PFSK-1 (cell line): ENCODE results near the gene MRPS12.

ENCODE experiments used
- FOXP2 ChIP-seq: optimal IDR thresholded peaks from 2 replicates; pipeline ENCODE3; 2011; ENCODE audit warnings: borderline replicate concordance, control low read depth, inconsistent platforms; ENCODE audit not compliant: insufficient read depth; ENCODE audit errors: extremely low read length, extremely low read depth
- POLR2AphosphoS5 ChIP-seq: IDR thresholded peaks from 2 replicates; pipeline ENCODE4 v1.6.1; 2012; ENCODE audit warnings: low read depth, mild to moderate bottlenecking, control low read depth, low read length, moderate library complexity
- REST ChIP-seq, 2 experiments: IDR thresholded peaks; 2 replicates each; pipeline versions ENCODE4 v1.6.1 to v1.8.0; 2011 to 2012; ENCODE audit warnings: low read depth in 2 of 2, low read length in 2 of 2, control low read depth in 1 of 2, inconsistent platforms in 1 of 2, mild to moderate bottlenecking in 1 of 2, moderate library complexity in 1 of 2; ENCODE audit not compliant: insufficient read depth in 1 of 2
- SIN3A ChIP-seq: IDR thresholded peaks from 2 replicates; pipeline ENCODE4 v1.6.1; 2012; ENCODE audit warnings: mild to moderate bottlenecking, low read length, moderate library complexity, borderline replicate concordance; ENCODE audit not compliant: insufficient read depth
- TAF1 ChIP-seq: IDR thresholded peaks from 2 replicates; pipeline ENCODE4 v1.6.1; 2012; ENCODE audit warnings: low read length, control low read depth, borderline replicate concordance; ENCODE audit not compliant: insufficient read depth

The MRPS12 gene

GRCh38 chr19:38933544-38933943, 2.8 kb downstream of the MRPS12 start:
- no peak for TF ChIP-seq SIN3A
- no peak for TF ChIP-seq POLR2AphosphoS5
- TF ChIP-seq FOXP2: no peak
- TF ChIP-seq REST (IDR thresholded peaks at IDR 0.05; ENCODE audit: insufficient read depth in 1 of 2, low read depth in 2 of 2, low read length in 2 of 2): no peak
- TF ChIP-seq TAF1: no peak

- no peak for TF ChIP-seq SIN3A
- TF ChIP-seq FOXP2: no peak
- TF ChIP-seq REST (IDR thresholded peaks at IDR 0.05; ENCODE audit: insufficient read depth in 1 of 2, low read depth in 2 of 2, low read length in 2 of 2): no peak
- no peak for TF ChIP-seq TAF1
- no peak for TF ChIP-seq POLR2AphosphoS5
Observed at GRCh38 chr19:38939957-38940356, 9.2 kb downstream of the MRPS12 start.

DNA sequence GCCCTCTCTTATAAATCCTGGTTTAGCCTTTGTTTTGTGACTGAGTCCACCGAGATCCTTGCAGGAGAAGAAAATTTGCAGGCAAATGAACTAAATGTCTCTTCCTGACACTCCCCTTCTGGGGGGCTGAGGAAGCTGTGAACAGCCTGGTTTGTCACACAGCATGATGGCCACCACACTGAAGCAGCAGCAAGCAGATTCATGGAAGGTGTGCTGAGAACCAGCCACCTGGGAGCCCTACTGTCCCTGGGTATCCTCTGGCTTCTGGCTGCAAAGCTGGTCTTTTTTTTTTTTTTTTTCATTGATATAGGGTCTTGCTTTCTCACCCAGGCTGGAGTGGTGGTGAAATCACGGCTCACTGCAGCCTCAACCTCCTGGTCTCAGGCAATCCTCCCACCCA, 11.2 kb downstream of the MRPS12 start:
- no peak for TF ChIP-seq TAF1
- TF ChIP-seq POLR2AphosphoS5: no peak
- no peak for TF ChIP-seq FOXP2
- TF ChIP-seq SIN3A: no peak
- TF ChIP-seq REST (IDR thresholded peaks at IDR 0.05; ENCODE audit: insufficient read depth in 1 of 2, low read depth in 2 of 2, low read length in 2 of 2): no peak

DNA sequence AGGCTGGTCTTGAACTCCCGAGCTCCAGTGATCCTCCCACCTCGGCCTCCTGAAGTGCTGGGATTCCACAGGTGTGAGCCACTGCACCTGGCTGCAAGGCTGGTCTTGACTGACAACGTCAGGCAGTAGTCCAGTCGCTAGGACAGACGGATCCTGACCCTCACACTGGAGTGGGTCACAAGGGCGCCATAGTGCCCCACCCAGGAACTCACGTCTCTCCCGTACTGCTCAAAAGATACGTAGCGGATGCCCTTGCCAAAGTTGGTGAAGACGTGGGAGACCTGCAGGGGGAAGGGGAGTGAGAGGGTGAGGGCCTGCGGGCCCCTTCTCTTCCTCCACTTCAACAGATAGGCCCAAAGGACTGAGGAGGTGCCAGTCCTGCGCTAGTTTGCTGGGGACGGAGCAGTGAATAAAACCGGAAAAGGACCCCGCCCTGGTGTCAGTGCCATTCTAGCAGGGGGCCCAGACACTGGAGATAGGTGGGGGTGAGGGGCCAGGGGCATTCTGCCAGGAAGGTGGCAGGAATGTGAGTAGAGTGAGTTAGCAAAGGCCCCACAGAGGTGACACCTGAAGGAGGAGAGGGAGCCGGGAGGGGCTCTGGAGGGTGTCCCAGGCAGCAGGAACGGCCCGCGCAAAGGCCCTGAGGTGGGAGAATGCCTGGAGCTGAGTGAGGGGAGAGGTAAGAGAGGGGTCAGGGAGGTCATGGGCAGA, 11.9 kb downstream of the MRPS12 start:
- TF ChIP-seq POLR2AphosphoS5 (no peak), SIN3A (no peak), FOXP2 (no peak), TAF1 (no peak), REST (IDR thresholded peaks at IDR 0.05; ENCODE audit: insufficient read depth in 1 of 2, low read depth in 2 of 2, low read length in 2 of 2) (no peak)
